Measurements from ENCODE around the gene MRPL36. TPM values are rescaled to one million over a fixed set of nuclear protein-coding genes. Genes with fewer than 3 reads are reported as not detected.

MRPL36 gene
- total RNA-seq, 1 donor from 2014 or later = 51.6 TPM

GRCh38 chr5:1761453-1761755, 38.2 kb downstream of the MRPL36 start:
- no peak for DNase-seq (ENCODE audit: low read depth)
- Histone ChIP-seq H3K27me3 (ENCODE audit: control insufficient read depth, insufficient read depth, low read length) (peaks cover 35% of the 10 kb centered on the region), H3K4me3 (ENCODE audit: low read depth, low read length) (no peak overlapping the region), H3K36me3 (ENCODE audit: control insufficient read depth, insufficient read depth, low read length) (no peaks in the 10 kb centered on the region)
- TF ChIP-seq CTCF (IDR thresholded peaks at IDR 0.05; ENCODE audit: insufficient read depth, low read length, poor library complexity, severe bottlenecking) = no peak

- DNase-seq (ENCODE audit: low read depth) = no peak
- no peak for TF ChIP-seq CTCF (IDR thresholded peaks at IDR 0.05; ENCODE audit: insufficient read depth, low read length, poor library complexity, severe bottlenecking)
- H3K27me3 ChIP-seq (ENCODE audit: control insufficient read depth, insufficient read depth, low read length) = peaks cover 35% of the 10 kb centered on the region
- no peaks in the 10 kb centered on the region for H3K36me3 ChIP-seq (ENCODE audit: control insufficient read depth, insufficient read depth, low read length)
- no peak overlapping the region for H3K4me3 ChIP-seq (ENCODE audit: low read depth, low read length)
Observed at GRCh38 chr5:1760656-1761452, 38.8 kb downstream of the MRPL36 start.

GRCh38 chr5:1760231-1760630, 39.4 kb downstream of the MRPL36 start:
- no peak for TF ChIP-seq CTCF (IDR thresholded peaks at IDR 0.05; ENCODE audit: insufficient read depth, low read length, poor library complexity, severe bottlenecking)
- Histone ChIP-seq H3K4me3 (ENCODE audit: low read depth, low read length) (no peak overlapping the region), H3K36me3 (ENCODE audit: control insufficient read depth, insufficient read depth, low read length) (no peaks in the 10 kb centered on the region), H3K27me3 (ENCODE audit: control insufficient read depth, insufficient read depth, low read length) (peaks cover 32% of the 10 kb centered on the region)
- no peak for DNase-seq (ENCODE audit: low read depth)

- no peak overlapping the region for H3K4me3 ChIP-seq (ENCODE audit: low read depth, low read length)
- no peaks in the 10 kb centered on the region for H3K36me3 ChIP-seq (ENCODE audit: control insufficient read depth, insufficient read depth, low read length)
- H3K27me3 ChIP-seq (ENCODE audit: control insufficient read depth, insufficient read depth, low read length) = peaks cover 29% of the 10 kb centered on the region
- DNase-seq (ENCODE audit: low read depth) = no peak
- TF ChIP-seq CTCF (IDR thresholded peaks at IDR 0.05; ENCODE audit: insufficient read depth, low read length, poor library complexity, severe bottlenecking) = no peak
Observed at GRCh38 chr5:1759378-1759970, 40.2 kb downstream of the MRPL36 start.

- TF ChIP-seq CTCF (IDR thresholded peaks at IDR 0.05; ENCODE audit: insufficient read depth, low read length, poor library complexity, severe bottlenecking) = no peak
- DNase-seq (ENCODE audit: low read depth) = no peak
- H3K36me3 ChIP-seq (ENCODE audit: control insufficient read depth, insufficient read depth, low read length) = no peaks in the 10 kb centered on the region
- no peak overlapping the region for H3K4me3 ChIP-seq (ENCODE audit: low read depth, low read length)
- peaks cover 24% of the 10 kb centered on the region for H3K27me3 ChIP-seq (ENCODE audit: control insufficient read depth, insufficient read depth, low read length)
Observed at GRCh38 chr5:1758574-1758973, 41.1 kb downstream of the MRPL36 start.

GRCh38 chr5:1757511-1757910, 42.1 kb downstream of the MRPL36 start:
- no peak for DNase-seq (ENCODE audit: low read depth)
- Histone ChIP-seq H3K4me3 (ENCODE audit: low read depth, low read length) (no peak overlapping the region), H3K36me3 (ENCODE audit: control insufficient read depth, insufficient read depth, low read length) (no peaks in the 10 kb centered on the region), H3K27me3 (ENCODE audit: control insufficient read depth, insufficient read depth, low read length) (peaks cover 19% of the 10 kb centered on the region)
- TF ChIP-seq CTCF (IDR thresholded peaks at IDR 0.05; ENCODE audit: insufficient read depth, low read length, poor library complexity, severe bottlenecking) = no peak

Measured in kidney epithelial cell (primary cell).